HG03565 (cell line): ENCODE data around the gene COQ6.
"Not testable (repeated sequence)": the region's sequence is repeated elsewhere in the genome, so short reads cannot be mapped to it uniquely, and the experiment has no call there.

ENCODE experiments used
- ATAC-seq: cut with Tn5 transposase; IDR thresholded peaks from one replicate; pipeline ENCODE4 v1.9.1; 2021; ENCODE audit warnings: mild to moderate bottlenecking, moderate library complexity; ENCODE audit not compliant: unreplicated experiment

The COQ6 gene

DNA sequence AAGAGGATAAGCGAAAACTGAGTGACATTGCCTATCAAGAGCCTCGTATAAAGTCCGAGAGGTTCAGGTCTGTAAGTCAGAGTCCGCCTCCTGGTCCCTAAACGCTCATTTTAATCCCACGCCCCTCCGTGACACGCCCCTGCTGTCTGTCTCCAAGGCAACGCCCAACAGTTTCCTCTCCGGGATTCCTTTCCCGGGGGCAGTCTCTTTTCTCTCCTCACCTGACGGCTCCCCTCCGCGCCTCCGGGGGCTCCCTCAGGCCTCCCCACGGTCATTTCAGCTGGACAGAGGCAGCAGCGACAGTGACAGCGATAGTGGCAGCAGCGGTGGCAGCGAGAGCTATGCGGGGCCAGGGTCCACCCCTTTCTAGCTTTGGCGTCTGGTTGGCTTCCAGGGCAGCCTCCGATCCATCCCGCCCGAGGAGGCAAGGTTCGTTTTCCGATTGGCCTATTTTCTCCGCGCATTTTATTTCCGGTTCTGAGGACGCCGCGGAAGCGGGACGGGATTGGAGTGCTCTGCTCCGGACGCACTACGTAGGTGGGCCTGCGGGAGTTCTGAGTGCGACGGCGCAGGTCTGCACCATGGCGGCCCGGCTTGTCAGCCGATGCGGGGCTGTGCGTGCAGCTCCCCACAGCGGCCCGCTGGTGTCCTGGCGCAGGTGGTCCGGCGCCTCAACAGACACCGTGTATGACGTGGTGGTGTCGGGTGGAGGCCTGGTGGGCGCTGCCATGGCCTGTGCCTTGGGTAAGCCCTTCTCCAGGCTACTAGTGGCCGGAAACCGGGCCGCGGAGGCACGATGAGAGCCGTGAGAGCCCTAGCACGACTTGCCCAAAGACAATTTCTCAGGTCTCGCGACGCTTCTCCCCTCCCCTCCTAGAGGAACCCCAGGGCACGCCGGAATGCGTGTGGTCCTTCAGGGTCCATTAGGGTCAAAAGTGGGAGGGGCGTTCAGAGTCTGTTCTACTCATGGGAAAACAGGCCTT is at the start of gene COQ6, which contains the start of gene FAM161B:
Gene COQ6, plus strand, starts transcription at position 551 of the 983 bp plus-strand sequence. Its CDS starts 31 bp downstream, at position 582.
Gene FAM161B, minus strand, starts transcription at position 343 of the 983 bp plus-strand sequence. Its CDS starts 68 bp downstream, at position 275.
- ATAC-seq, result peak; percentile 80

DNA sequence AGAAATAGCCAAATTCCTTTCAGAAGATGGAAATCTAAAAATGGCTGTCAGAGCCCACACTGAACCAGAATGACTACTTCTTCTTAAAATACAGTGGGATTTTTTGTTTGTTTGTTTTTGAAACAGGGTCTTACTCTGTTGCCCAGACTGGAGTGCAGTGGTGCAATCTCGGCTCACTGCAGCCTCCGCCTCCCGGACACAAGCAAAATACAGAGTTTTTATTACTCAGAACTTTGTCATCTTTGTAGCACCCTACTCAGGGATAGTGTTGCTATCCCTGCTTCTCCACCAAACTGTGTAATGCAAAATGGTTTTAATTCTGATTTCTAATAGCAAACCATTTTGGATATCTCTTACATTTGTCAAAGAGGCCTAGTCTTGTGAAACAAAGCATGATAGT is 47.1 kb upstream of the COQ6 start:
- ATAC-seq, result no peak

DNA sequence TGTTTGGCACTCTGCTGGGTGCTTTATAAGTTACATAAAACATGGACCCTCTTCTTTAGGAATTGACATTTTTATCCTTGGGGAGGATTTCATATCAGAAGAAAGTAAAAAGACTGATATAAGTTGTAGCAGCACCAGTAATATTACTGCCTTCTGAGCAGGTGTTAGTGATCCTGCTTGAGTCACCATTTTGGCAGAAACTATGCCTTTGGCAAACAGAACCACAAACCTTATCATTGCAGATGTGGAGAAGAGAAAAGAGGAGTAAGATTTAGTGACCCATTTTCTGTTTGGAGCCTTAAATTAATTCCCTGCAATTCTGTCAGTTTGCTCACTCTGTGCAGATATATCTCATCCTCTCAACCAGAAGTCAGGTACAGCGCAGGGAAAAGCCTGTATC is 40.4 kb upstream of the COQ6 start:
- no peak for ATAC-seq

DNA sequence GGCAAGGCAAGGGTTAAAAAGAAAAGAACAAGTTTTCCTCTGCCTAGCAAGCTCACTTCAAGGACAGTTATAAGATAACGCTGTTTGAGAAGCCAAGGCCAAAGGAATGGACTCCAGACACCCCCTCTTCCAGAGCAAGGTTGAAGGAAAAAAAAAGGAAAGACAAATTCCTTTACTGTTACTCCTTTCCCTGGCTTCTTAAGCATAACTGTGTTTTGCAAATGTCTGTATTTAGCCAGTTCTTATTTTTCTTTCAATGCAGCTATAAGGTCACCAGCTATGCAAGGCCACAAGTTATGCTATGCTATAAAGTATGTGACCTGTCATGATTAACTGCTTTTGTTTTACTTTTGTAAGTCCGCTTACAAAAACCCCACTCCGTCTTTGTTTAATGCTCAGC is 36.8 kb upstream of the COQ6 start:
- no peak for ATAC-seq

DNA sequence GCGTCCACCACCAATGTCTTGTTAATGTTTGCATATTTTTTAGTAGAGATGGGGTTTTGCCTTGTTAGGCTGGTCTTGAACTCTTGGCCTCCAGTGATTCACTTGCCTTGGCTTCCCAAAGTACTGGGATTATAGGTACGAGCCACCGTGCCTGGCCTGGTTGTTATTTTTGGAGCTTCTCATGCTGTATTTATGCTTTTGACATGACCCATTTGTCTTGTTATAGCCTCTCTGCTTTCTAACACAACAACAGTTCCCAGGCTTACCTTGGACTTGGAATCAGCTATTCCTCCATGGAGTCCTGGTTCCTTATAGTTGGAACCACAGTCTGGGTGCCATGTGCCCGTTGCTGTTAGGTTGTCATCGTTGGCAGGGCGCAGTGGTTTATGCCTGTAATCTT is 33.8 kb upstream of the COQ6 start:
- ATAC-seq, result no peak

DNA sequence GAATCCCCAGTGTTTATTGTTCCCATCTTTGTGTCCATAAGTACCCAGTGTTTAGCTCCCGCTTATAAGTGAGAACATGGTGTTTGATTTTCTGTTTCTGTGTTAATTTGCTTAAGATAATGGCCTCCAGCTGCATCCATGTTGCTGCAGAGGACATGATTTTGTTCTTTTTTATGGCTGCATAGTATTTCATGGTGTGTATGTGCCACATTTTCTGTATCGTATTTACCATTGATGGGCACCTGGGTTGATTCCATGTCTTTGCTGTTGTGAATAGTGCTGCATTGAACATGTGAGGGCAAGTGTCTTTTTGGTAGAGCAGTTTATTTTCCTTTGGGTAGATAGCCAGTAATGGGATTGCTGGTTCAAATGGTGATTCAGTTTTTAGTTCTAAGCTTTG is 30.6 kb upstream of the COQ6 start:
- ATAC-seq, result not testable (repeated sequence)

DNA sequence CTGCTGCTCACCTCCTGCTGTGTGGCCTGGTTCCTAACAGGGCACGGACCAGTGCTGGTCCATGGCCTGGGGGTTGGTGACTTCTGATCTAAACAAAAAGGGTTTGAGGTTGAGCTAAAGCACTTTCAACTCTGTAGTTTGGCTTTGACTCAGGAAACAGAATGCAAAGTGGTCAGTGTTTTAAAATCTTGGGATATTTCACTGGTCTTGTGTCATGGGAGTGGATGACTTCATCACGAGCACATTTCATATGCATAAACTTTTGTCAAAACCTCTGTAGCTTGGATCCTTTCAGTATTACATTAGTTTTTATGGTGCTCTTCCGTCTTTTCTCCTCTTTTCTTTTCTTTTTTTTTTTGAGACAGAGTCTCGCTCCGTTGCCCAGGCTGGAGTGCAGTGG is 25.8 kb upstream of the COQ6 start:
- ATAC-seq, result no peak

DNA sequence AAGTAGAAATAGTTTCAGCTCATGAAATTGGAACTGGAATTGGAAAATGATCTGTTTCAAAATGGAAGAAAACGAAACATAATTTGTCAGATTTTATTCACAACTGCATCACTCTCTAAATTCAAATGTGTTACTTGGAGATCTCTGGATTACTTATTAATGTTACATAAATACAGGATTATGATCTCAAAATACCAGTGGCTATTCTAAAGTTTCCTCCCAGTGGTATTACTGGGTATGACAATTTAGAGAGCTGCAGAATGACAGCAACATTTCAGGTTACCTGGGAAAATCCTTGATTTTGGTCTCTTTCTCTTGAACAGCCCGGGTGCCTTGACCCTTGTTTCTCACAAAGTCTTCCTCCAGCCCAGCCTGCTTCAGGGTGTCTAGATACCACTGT is 14.4 kb upstream of the COQ6 start:
- ATAC-seq, result no peak

DNA sequence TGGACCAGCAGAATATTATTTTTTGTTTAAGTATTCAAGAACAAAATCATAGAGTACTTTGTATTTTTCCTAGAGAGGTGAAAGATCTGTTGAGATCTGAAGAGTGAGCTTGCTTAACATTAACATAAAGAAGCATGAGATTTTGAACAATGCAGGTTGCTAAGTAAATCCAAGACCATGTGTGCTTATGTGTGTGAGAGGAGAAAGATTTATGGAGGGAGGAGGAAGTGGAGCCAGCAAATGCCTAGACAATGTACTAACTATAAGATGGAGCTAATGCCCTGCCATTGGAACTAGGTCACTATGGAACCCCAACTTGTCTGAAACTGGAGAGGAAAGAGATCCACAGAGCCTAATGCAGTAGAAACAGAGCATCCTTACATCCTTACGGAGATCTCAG is 13.6 kb upstream of the COQ6 start:
- ATAC-seq, result no peak

DNA sequence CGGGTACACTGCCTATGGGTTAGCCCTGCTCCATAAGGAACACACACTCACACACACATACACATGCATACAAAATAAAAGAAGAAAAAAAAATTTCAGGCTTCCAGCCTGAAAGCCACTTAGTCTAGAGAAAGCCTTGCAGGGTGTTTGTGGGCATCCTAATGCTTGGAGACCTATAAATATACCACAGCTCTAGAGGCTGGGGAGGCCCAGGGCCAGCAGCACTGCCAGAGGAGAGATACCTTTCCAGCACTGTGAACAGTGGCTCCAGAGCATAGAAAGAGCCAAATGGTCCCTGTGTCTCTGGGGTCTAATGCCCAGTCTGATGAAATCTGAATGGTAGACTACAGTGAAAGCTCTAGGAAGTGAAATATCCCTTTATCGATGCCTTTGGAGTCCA is 13.1 kb upstream of the COQ6 start:
- ATAC-seq, result no peak

DNA sequence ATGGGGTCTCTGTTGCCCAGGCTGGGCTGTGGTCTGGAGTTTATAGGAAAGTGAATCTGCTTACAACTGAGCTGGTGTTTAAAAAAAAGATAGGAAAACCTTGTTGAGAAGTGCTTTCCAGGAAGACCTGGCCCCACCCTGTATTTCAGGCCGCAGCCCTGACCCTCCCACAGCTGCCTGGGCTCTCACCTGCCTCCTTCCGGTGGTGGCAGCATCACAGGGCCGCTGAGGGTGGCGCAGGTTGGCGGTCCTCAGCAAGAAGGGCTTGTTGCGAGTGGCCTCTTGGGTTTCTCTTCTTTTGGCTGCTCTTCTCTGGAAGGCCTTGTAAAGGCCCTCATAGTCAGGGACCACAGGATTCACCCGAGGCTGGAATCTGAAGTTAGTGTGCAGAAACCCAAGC is 7.9 kb upstream of the COQ6 start:
- no peak for ATAC-seq

DNA sequence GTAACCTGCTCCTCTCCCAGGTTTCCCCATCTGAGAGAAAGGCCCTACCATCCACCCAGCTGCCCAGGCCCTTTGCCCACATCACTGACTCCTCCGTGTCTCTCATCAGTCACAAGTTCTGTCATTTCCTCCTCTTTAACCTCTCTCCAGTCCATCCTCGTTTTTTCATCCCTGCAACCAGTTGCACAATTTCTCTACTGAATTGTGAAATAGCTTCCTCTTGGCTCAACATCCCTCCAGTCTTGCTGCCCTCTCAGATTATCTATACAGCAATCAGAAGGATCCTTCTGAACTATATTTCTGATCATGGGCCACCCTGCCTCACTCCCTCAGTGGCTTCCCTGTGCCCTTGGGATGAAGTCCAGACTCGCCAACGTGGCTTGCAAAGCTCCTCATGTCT is 7.0 kb upstream of the COQ6 start:
- ATAC-seq, result no peak

DNA sequence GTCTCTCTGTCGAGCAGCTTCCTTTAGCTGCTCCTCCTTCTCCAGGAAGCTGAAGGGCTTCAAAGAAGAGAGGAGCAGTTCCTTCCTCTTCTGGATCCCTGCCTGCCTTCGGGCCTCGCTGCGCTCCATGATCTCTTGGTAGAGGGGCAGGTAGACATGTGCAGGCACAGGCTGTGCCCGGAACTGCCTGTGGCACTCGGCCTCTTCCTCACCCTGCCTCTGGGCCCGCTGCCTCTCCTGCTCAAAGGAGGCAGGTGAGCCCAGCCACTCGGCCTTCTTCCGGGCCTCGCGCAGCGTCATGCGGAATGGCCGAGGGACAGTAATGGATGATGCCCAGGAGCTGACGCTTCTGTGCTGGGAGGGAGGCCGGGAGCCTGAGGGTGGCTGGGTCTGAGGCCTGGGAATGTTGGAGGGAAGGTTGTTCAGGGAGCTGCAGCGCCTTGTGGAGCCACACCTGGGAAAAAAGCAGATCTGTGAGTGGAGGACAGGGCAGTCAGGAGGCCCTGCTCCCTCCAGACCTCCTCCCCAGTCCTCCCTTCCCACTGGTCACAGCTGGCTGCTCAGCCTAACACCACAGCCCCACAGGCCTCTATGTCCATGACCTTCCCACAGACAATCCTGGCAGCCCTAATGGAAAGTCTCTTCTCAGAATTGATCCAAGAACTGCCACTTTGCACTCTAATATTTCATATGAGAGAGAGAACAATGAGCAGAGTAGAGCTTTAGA is 5.5 kb upstream of the COQ6 start:
- no peak for ATAC-seq

DNA sequence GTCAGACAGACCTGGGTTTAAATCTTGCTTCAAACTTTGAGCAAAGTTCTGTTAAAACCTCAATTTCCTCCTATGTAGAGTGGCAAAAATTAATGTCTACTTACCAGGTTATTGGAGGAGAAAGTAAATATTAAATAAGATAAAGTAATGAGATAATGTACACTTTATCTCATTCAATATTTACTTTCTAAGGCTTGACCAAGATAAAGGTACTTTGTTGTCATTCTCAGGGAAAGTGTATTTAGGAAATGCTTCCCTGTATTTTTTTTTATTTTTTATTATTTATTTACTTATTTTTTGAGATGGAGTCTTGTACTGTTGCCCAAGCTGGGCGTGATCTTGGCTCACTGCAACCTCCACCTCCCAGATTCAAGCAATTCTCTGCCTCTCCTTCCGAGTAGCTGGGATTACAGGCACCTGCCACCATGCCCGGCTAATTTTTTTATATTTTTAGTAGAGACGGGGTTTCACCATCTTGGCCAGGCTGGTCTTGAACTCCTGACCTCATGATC is 4.9 kb upstream of the COQ6 start:
- ATAC-seq, result no peak

DNA sequence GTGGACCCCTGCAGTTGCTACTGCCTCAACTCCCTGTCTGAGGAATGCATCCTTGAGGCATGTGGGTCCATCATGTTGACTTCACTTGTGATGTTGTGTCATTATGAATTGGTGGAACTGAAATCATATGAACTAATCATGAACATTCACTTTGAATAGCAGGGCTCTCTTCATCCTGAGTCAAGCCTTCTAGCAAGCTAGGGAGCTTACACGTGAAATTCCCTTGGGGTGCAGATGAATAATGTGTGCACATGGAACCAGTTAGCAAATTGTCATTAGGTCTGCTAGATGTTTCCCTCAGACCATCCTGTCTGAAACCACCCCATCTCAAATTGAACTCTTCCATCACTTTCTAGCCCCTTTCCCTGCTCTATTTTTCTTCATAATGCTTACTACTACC is 3.6 kb downstream of the COQ6 start:
- ATAC-seq, result no peak

DNA sequence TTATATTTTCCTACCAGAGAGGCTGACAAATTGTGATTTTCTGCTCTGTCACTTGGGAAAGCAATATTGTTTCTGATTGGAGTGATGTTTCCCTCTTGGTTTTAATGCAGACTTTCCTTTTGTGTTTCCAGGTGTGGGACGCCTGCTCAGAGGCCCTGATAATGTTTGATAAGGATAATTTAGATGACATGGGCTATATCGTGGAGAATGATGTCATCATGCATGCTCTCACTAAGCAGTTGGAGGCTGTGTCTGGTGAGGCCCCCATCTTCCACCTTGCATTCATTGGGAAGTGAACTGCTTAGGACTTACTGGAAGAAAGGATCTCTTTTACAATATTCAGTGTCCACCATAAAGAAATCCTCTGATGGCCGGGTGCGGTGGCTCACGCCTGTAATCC is 5.6 kb downstream of the COQ6 start:
- no peak for ATAC-seq

DNA sequence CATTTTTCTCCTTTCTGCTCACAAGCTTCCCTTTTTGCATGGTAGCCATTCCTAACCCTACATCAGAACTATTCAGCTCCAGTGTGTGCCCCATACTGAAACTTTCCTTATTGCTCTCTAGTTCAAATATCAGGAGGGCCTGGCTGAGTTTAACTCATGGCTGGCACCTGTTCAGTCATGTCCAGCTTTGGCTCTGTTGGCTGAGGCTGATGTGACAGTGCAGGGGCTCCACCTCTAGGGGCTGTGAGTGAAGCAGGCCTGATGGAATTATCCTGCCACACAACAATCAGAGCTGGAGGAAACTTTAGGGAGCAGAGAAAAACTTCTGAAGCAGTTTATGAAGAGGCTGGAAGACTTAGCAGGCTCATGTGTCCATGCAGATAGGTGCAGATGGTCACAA is 8.5 kb downstream of the COQ6 start:
- no peak for ATAC-seq

DNA sequence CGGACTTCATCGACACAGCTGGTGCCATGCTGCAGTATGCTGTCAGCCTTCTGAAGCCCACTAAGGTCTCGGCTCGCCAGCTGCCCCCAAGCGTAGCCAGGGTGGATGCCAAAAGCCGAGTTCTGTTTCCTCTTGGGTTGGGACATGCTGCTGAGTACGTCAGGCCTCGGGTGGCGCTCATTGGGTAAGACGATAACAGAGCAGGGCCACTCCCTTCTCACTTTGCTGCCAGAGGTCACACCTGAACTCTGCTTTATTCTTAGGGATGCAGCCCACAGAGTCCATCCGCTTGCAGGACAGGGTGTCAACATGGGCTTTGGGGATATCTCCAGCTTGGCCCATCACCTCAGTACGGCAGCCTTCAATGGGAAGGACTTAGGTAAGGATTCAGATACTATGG is 11.1 kb downstream of the COQ6 start:
- no peak for ATAC-seq

DNA sequence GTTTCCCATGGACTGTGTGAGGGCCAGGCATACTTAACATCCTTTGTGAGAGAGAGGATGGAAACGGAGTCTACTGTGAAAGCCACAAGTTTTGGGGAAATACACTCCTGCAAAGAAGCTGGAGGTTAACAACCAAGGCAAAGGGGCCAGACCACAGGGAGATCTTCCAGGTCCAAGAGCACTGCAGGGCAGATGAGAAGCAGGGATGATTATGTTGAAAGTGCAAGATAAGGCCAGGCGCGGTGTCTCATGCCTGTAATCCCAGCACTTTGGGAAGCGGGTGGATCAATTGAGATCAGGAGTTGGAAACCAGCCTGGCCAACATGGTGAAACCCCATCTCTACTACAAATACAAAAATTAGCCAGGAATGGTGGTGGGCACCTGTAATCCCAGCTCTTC is 15.1 kb downstream of the COQ6 start:
- no peak for ATAC-seq

DNA sequence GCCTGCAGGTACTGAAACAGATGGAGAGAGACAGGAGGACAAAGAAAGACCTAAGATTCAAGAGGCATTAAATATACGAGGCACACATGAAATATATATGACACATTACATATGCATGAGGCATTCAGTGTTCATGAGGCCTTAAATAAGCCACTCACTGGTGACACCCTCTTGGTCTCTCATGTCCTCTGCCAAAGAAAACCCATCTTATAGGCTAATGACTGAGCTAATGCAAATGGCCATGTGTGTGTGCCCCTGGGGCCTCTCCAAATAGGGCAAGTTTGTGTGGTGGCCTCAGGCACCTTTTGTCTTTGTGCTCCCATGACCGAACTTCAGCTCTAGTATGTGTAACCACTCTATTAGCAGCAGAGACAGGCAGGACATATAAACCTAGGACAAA is 18.8 kb downstream of the COQ6 start:
- ATAC-seq, result no peak

DNA sequence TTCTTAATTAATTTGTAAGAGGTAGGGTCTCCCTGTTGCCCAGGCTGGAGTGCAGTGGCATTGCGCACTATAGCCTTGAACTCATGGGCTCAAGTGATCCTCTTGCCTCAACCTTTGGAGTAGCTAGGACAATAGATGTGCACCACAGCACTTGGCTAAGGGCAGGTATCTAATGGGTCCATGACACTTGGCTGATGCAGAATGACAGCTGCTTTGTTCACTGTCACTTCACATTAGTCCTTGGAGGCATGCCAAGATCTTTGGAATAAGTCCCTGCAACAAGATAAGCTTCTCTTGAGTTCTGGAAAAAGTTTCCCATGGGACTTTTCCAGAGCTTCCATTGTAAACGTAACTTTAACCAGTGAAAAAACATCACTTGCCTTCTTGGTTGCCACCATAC is 23.4 kb downstream of the COQ6 start:
- no peak for ATAC-seq

DNA sequence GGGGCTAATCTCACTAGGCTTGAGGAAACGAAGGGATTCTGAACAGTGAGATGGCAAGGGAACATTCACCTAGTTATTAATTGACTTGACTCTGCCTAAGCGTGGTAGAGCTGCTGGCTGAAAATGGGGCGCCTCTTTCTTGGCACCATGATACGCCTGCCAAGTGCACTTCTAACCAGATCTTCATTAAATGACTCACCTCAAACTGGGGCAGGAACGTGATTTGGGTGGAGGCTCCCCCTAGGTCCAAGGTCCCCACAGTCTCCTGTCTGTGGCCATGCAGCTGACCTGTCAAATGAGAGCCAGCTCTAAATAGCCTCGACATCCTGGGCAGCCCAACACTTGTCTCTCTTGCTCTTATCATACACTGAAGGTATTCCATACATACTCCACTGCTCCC is 26.0 kb downstream of the COQ6 start:
- no peak for ATAC-seq
